ENCODE results near the gene TMEM187. TPM values are rescaled to one million over a fixed set of nuclear protein-coding genes. Genes with fewer than 3 reads are reported as not detected.

Gene TMEM187
- total RNA-seq, 1 donor from 2014 or later: 7.1 TPM

GRCh38 chrX:154023276-154024000 lies 50.9 kb downstream of the TMEM187 start:
- no peak for DNase-seq
- no peak for ATAC-seq (ENCODE audit: poor library complexity)
- intact Hi-C loops (cut with DNase I): no loop called here

GRCh38 chrX:154024271-154024670 lies 51.7 kb downstream of the TMEM187 start:
- intact Hi-C loops (cut with DNase I): no loop called here
- DNase-seq (no peak), ATAC-seq (ENCODE audit: poor library complexity) (no peak)

- intact Hi-C loops (cut with DNase I): no loop called here
- ATAC-seq (ENCODE audit: poor library complexity) (no peak), DNase-seq (no peak)
These were observed 52.7 kb downstream of the TMEM187 start for GRCh38 chrX:154025230-154025629.

GRCh38 chrX:154026136-154027021 lies 53.8 kb downstream of the TMEM187 start:
- DNase-seq: no peak
- no peak for ATAC-seq (ENCODE audit: poor library complexity)
- intact Hi-C loops (cut with DNase I): no loop called here

- no peak for ATAC-seq (ENCODE audit: poor library complexity)
- intact Hi-C loops (cut with DNase I): no loop called here
- no peak for DNase-seq
These were observed 54.5 kb downstream of the TMEM187 start for GRCh38 chrX:154027022-154027402.

- DNase-seq (no peak), ATAC-seq (ENCODE audit: poor library complexity) (no peak)
- intact Hi-C loops (cut with DNase I): no loop called here
These were observed 55.4 kb downstream of the TMEM187 start for GRCh38 chrX:154027986-154028385.

GRCh38 chrX:154028502-154029184 lies 56.1 kb downstream of the TMEM187 start:
- DNase-seq (no peak), ATAC-seq (ENCODE audit: poor library complexity) (no peak)
- intact Hi-C loops (cut with DNase I): no loop called here

GRCh38 chrX:154029439-154029838 lies 56.9 kb downstream of the TMEM187 start:
- DNase-seq (no peak), ATAC-seq (ENCODE audit: poor library complexity) (no peak)
- intact Hi-C loops (cut with DNase I): no loop called here

GRCh38 chrX:154030266-154030665 lies 57.7 kb downstream of the TMEM187 start:
- DNase-seq: no peak
- no peak for ATAC-seq (ENCODE audit: poor library complexity)
- intact Hi-C loops (cut with DNase I): no loop called here

GRCh38 chrX:154030715-154031305 lies 58.3 kb downstream of the TMEM187 start:
- intact Hi-C loops (cut with DNase I): no loop called here
- ATAC-seq (ENCODE audit: poor library complexity) (no peak), DNase-seq (no peak)

GRCh38 chrX:154032160-154032559 lies 59.6 kb downstream of the TMEM187 start:
- DNase-seq (no peak), ATAC-seq (ENCODE audit: poor library complexity) (no peak)
- intact Hi-C loops (cut with DNase I): no loop called here

- intact Hi-C loops (cut with DNase I): no loop called here
- ATAC-seq (ENCODE audit: poor library complexity): no peak
- DNase-seq: no peak
These were observed 60.1 kb downstream of the TMEM187 start for GRCh38 chrX:154032653-154033052.

Small RNAs within 50 kb of the gene (microRNA-seq; reads per million reads assigned to microRNA genes)
- not detected for gene MIR3202-1
- gene MIR3202-2: not detected
- not detected for gene MIR718

Other genes with a start within 250 kb of the TMEM187 start
- gene BCAP31, start 248.4 kb upstream of the TMEM187 start, total RNA-seq: 86.4 TPM
- 14.7 TPM for gene ABCD1, start 247.9 kb upstream of the TMEM187 start, total RNA-seq
- 1.5 TPM for gene PLXNB3, start 208.5 kb upstream of the TMEM187 start, total RNA-seq
- 38.0 TPM for gene SRPK3, start 191.7 kb upstream of the TMEM187 start, total RNA-seq
- gene IDH3G, start 178.4 kb upstream of the TMEM187 start, total RNA-seq: 76.9 TPM
- 129 TPM for gene SSR4, start 178.1 kb upstream of the TMEM187 start, total RNA-seq
- gene PDZD4, start 142.2 kb upstream of the TMEM187 start, total RNA-seq: 2.6 TPM
- 5.3 TPM for gene L1CAM, start 86.6 kb upstream of the TMEM187 start, total RNA-seq
- 4.1 TPM for gene AVPR2, start 68.1 kb upstream of the TMEM187 start, total RNA-seq
- gene ARHGAP4, start 46.5 kb upstream of the TMEM187 start, total RNA-seq: 10.3 TPM
- gene NAA10, start 37.7 kb upstream of the TMEM187 start, total RNA-seq: 70.4 TPM
- gene RENBP, start 28.1 kb upstream of the TMEM187 start, total RNA-seq: 11.1 TPM
- 24.7 TPM for gene HCFC1, start 936 bp upstream of the TMEM187 start, total RNA-seq
- gene IRAK1, start 47.1 kb downstream of the TMEM187 start, total RNA-seq: 34.2 TPM
- 30.5 TPM for gene MECP2, start 125.0 kb downstream of the TMEM187 start, total RNA-seq
- gene OPN1LW, start 171.5 kb downstream of the TMEM187 start, total RNA-seq: not detected
- gene OPN1MW, start 209.8 kb downstream of the TMEM187 start, total RNA-seq: not detected
- not detected for gene OPN1MW2, start 247.0 kb downstream of the TMEM187 start, total RNA-seq

Data from Right ventricle myocardium superior (tissue), 1 donor.